Measurements from ENCODE around the gene GGT7.
A peak's percentile ranks its signal among the peaks of the same experiment; 100 is the strongest.
"Not testable (repeated sequence)": the region's sequence is repeated elsewhere in the genome, so short reads cannot be mapped to it uniquely, and the experiment has no call there.

The GGT7 gene

GRCh38 chr20:34817801-34818200 lies 54.9 kb downstream of the GGT7 start:
- H3K4me3 ChIP-seq (ENCODE audit: control insufficient read depth, low read depth, low read length) = no peak overlapping the region
- TF ChIP-seq CTCF (conservative IDR thresholded peaks at IDR 0.05; ENCODE audit: control insufficient read depth, insufficient read depth, low read depth, low read length) = no peak
- no peak for DNase-seq (ENCODE audit: low read depth)

- no peak for DNase-seq (ENCODE audit: low read depth)
- TF ChIP-seq CTCF (conservative IDR thresholded peaks at IDR 0.05; ENCODE audit: control insufficient read depth, insufficient read depth, low read depth, low read length) = no peak
- no peak overlapping the region for H3K4me3 ChIP-seq (ENCODE audit: control insufficient read depth, low read depth, low read length)
Measured at GRCh38 chr20:34817072-34817471, 55.6 kb downstream of the GGT7 start.

- TF ChIP-seq CTCF (conservative IDR thresholded peaks at IDR 0.05; ENCODE audit: control insufficient read depth, insufficient read depth, low read depth, low read length) = no peak
- DNase-seq (ENCODE audit: low read depth) = peak; percentile 40
- H3K4me3 ChIP-seq (ENCODE audit: control insufficient read depth, low read depth, low read length) = no peak overlapping the region
Measured at GRCh38 chr20:34815636-34816035, 57.0 kb downstream of the GGT7 start.

GRCh38 chr20:34808583-34808982 lies 64.1 kb downstream of the GGT7 start:
- no peak for DNase-seq (ENCODE audit: low read depth)
- H3K4me3 ChIP-seq (ENCODE audit: control insufficient read depth, low read depth, low read length) = no peak overlapping the region
- TF ChIP-seq CTCF (conservative IDR thresholded peaks at IDR 0.05; ENCODE audit: control insufficient read depth, insufficient read depth, low read depth, low read length) = no peak

GRCh38 chr20:34807944-34808465 lies 64.7 kb downstream of the GGT7 start:
- not testable (repeated sequence) for H3K4me3 ChIP-seq (ENCODE audit: control insufficient read depth, low read depth, low read length); DNase-seq (ENCODE audit: low read depth)

GRCh38 chr20:34806255-34806654 lies 66.4 kb downstream of the GGT7 start:
- no peak for TF ChIP-seq CTCF (conservative IDR thresholded peaks at IDR 0.05; ENCODE audit: control insufficient read depth, insufficient read depth, low read depth, low read length)
- DNase-seq (ENCODE audit: low read depth) = no peak
- no peak overlapping the region for H3K4me3 ChIP-seq (ENCODE audit: control insufficient read depth, low read depth, low read length)

- no peak for DNase-seq (ENCODE audit: low read depth)
- TF ChIP-seq CTCF (conservative IDR thresholded peaks at IDR 0.05; ENCODE audit: control insufficient read depth, insufficient read depth, low read depth, low read length) = no peak
- H3K4me3 ChIP-seq (ENCODE audit: control insufficient read depth, low read depth, low read length) = no peak overlapping the region
Measured at GRCh38 chr20:34798871-34799270, 73.8 kb downstream of the GGT7 start.
